GM19395 (cell line): ENCODE data around the gene GRID1.
A peak's percentile ranks its signal among the peaks of the same experiment; 100 is the strongest.
"Not testable (repeated sequence)": the region's sequence is repeated elsewhere in the genome, so short reads cannot be mapped to it uniquely, and the experiment has no call there.

Source experiments
- ATAC-seq: cut with Tn5 transposase; IDR thresholded peaks from one replicate; pipeline ENCODE4 v1.9.1; 2021; ENCODE audit warnings: mild to moderate bottlenecking, moderate library complexity; ENCODE audit not compliant: unreplicated experiment

The GRID1 gene

GRCh38 chr10:85983051-85983450 is 383.5 kb downstream of the GRID1 start:
- ATAC-seq, result no peak

- no peak for ATAC-seq
Observed at GRCh38 chr10:85979598-85979997, 387.0 kb downstream of the GRID1 start.

GRCh38 chr10:85978566-85979358 is 387.8 kb downstream of the GRID1 start:
- no peak for ATAC-seq

- no peak for ATAC-seq
Observed at GRCh38 chr10:85977642-85978041, 389.0 kb downstream of the GRID1 start.

GRCh38 chr10:85976267-85976793 is 390.3 kb downstream of the GRID1 start:
- ATAC-seq, result no peak

- ATAC-seq, result no peak
Observed at GRCh38 chr10:85971494-85971893, 395.1 kb downstream of the GRID1 start.

GRCh38 chr10:85967594-85967993 is 399.0 kb downstream of the GRID1 start:
- no peak for ATAC-seq

- ATAC-seq, result no peak
Observed at GRCh38 chr10:85961479-85962067, 405.0 kb downstream of the GRID1 start.

GRCh38 chr10:85961073-85961472 is 405.5 kb downstream of the GRID1 start:
- no peak for ATAC-seq

GRCh38 chr10:85959239-85959638 is 407.4 kb downstream of the GRID1 start:
- no peak for ATAC-seq

- no peak for ATAC-seq
Observed at GRCh38 chr10:85950921-85951320, 415.7 kb downstream of the GRID1 start.

GRCh38 chr10:85946713-85947326 is 419.8 kb downstream of the GRID1 start:
- peak; percentile 87 for ATAC-seq

- no peak for ATAC-seq
Observed at GRCh38 chr10:85936161-85936560, 430.4 kb downstream of the GRID1 start.

GRCh38 chr10:85934586-85934985 is 432.0 kb downstream of the GRID1 start:
- ATAC-seq, result no peak

GRCh38 chr10:85929993-85930392 is 436.6 kb downstream of the GRID1 start:
- not testable (repeated sequence) for ATAC-seq

- no peak for ATAC-seq
Observed at GRCh38 chr10:85927952-85928665, 438.5 kb downstream of the GRID1 start.

GRCh38 chr10:85926986-85927385 is 439.6 kb downstream of the GRID1 start:
- no peak for ATAC-seq

- ATAC-seq, result no peak
Observed at GRCh38 chr10:85926136-85926535, 440.5 kb downstream of the GRID1 start.

- ATAC-seq, result no peak
Observed at GRCh38 chr10:85925201-85925750, 441.3 kb downstream of the GRID1 start.

- no peak for ATAC-seq
Observed at GRCh38 chr10:85924382-85925102, 442.1 kb downstream of the GRID1 start.
